HTR-8/SVneo (cell line): Measurements from ENCODE around the gene B9D1.
"Not testable (repeated sequence)": the region's sequence is repeated elsewhere in the genome, so short reads cannot be mapped to it uniquely, and the experiment has no call there.

Experiments
- DNase-seq: peaks from one replicate; pipeline ENCODE4 v3.0.0; 2011; ENCODE audit warnings: low spot score, mixed read lengths; ENCODE audit not compliant: insufficient read length
- FAIRE-seq: peaks from 2 replicates; lab custom pipeline; 2011; peaks lifted over from hg19 to GRCh38; lab: Jason Lieb, UNC

Gene B9D1

GRCh38 chr17:19363460-19364035 lies 1.0 kb upstream of the B9D1 start:
- no peak for DNase-seq
- FAIRE-seq, result peak; percentile 28

- DNase-seq (no peak), FAIRE-seq (no peak)
Measured at GRCh38 chr17:19363114-19363438, 553 bp upstream of the B9D1 start.

- no peak for DNase-seq
- no peak for FAIRE-seq
Measured at GRCh38 chr17:19361944-19362276, 613 bp downstream of the B9D1 start.

- DNase-seq, result no peak
- FAIRE-seq, result no peak
Measured at GRCh38 chr17:19361326-19361725, 1.2 kb downstream of the B9D1 start.

- FAIRE-seq, result peak; percentile 69
Measured at GRCh38 chr17:19360772-19361171, 1.8 kb downstream of the B9D1 start.

GRCh38 chr17:19359856-19360255 lies 2.7 kb downstream of the B9D1 start:
- FAIRE-seq (peak; percentile 78), DNase-seq (no peak)

More at GRCh38 chr17:19360772-19361171, 1.8 kb downstream of the B9D1 start:
- DNase-seq, result no peak

- FAIRE-seq, result no peak
- DNase-seq, result no peak
Measured at GRCh38 chr17:19359151-19359550, 3.4 kb downstream of the B9D1 start.

GRCh38 chr17:19357761-19358160 lies 4.8 kb downstream of the B9D1 start:
- FAIRE-seq, result no peak
- no peak for DNase-seq

GRCh38 chr17:19357351-19357750 lies 5.2 kb downstream of the B9D1 start:
- FAIRE-seq, result peak; percentile 57

GRCh38 chr17:19354748-19355147 lies 7.8 kb downstream of the B9D1 start:
- no peak for FAIRE-seq

More at GRCh38 chr17:19357351-19357750, 5.2 kb downstream of the B9D1 start:
- no peak for DNase-seq

GRCh38 chr17:19353401-19353800 lies 9.1 kb downstream of the B9D1 start:
- not testable (repeated sequence) for FAIRE-seq

More at GRCh38 chr17:19354748-19355147, 7.8 kb downstream of the B9D1 start:
- no peak for DNase-seq

GRCh38 chr17:19348806-19349205 lies 13.7 kb downstream of the B9D1 start:
- DNase-seq (no peak), FAIRE-seq (peak; percentile 87)

More at GRCh38 chr17:19353401-19353800, 9.1 kb downstream of the B9D1 start:
- not testable (repeated sequence) for DNase-seq

- DNase-seq (no peak), FAIRE-seq (no peak)
Measured at GRCh38 chr17:19348081-19348650, 14.4 kb downstream of the B9D1 start.

- no peak for FAIRE-seq
Measured at GRCh38 chr17:19347323-19348080, 15.0 kb downstream of the B9D1 start.

GRCh38 chr17:19346351-19347255 lies 15.9 kb downstream of the B9D1 start:
- FAIRE-seq (peak; percentile 99), DNase-seq (peak; percentile 87)

More at GRCh38 chr17:19347323-19348080, 15.0 kb downstream of the B9D1 start:
- no peak for DNase-seq

GRCh38 chr17:19345486-19346350 lies 16.8 kb downstream of the B9D1 start:
- FAIRE-seq (peak; percentile 36), DNase-seq (no peak)

- DNase-seq, result no peak
- FAIRE-seq, result peak; percentile 55
Measured at GRCh38 chr17:19345067-19345460, 17.5 kb downstream of the B9D1 start.

- DNase-seq (no peak), FAIRE-seq (no peak)
Measured at GRCh38 chr17:19344311-19345066, 18.0 kb downstream of the B9D1 start.

GRCh38 chr17:19343671-19344151 lies 18.8 kb downstream of the B9D1 start:
- FAIRE-seq, result no peak
- DNase-seq, result no peak
